DND-41 (cell line): Measurements from ENCODE around the gene SPATA1.

Experiments
- CTCF ChIP-seq: IDR thresholded peaks from 2 replicates; pipeline ENCODE4 v1.5.1; 2012; ENCODE audit warnings: borderline replicate concordance, low read length, moderate library complexity, mild to moderate bottlenecking; ENCODE audit not compliant: poor library complexity, severe bottlenecking; ENCODE audit errors: extremely low read depth
- EZH2 ChIP-seq: IDR thresholded peaks from 3 replicates; pipeline ENCODE4 v1.6.1; 2012; ENCODE audit warnings: borderline replicate concordance, low read depth, mild to moderate bottlenecking, moderate library complexity, low read length, inconsistent platforms; ENCODE audit not compliant: severe bottlenecking

DNA sequence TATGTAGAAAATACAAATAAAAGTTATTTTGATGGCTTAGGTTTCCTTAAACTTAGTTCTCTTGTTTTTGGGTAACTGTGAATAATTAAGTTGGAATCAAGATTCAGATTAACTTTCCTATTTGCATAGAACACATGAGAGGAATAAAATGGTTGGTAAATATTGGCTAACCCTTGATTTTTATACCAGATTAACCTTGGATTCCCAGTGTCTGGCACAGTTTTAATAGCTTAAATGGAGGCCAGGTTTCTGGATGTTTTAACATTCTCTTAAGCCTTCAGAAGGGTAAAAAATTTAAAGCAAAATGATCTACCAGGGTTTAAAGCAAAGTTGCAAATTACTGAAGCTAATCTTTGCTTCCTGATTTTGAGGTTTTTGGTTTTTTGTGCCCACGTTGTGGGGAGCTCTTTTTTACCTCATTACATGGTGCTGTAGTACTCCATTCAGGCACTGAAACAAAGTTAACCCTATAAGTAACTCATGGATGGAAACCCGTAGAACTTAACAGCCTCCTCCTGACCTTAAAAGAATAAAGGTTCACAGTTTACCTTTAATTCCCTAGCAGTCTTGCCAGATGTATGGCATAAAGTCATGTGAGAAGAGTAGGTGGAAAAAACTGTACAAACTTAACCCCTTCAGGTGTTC is 8.4 kb upstream of the SPATA1 start:
- TF ChIP-seq CTCF (no peak), EZH2 (no peak)
